Left cardiac atrium (tissue), 4 donors: ENCODE data around the gene MPO. TPM values are rescaled to one million over a fixed set of nuclear protein-coding genes. Genes with fewer than 3 reads are reported as not detected.
A peak's percentile ranks its signal among the peaks of the same experiment; 100 is the strongest.

Experiments used
- ATAC-seq, 2 donors: fragments of 200-7000 bp; cut with Tn5 transposase; one replicate each; pipeline ENCODE4 v1.9.1; 2020; ENCODE audit warnings: mild to moderate bottlenecking in 2 of 2, moderate library complexity in 2 of 2
- DNase-seq: peaks from one replicate; pipeline ENCODE4 v3.0.0-alpha.2; 2020
- intact Hi-C, 2 donors: fragments of 100-400 bp; cut with DNase I; formaldehyde crosslinking; loops; one replicate each; pipeline versions ENCODE4 v1.14.1 to v1.15.1; 2022 to 2023
- total RNA-seq, 2 donors: library from RNA; stranded (reverse); fragmentation: NEBNext Ultra II Directional; extraction: Animal tissue kit (Norgen Biotek cat#: 25700); gene quantifications; one replicate each; pipeline ENCODE4 v1.2.1, GENCODE V29; 2021
- donor health status: DM: no; HTN: yes; CAD: no.
- donor health status: DM: no; HTN: yes; CAD: no; lungs with severe emphysema.
- donor health status: DM: yes; HTN: yes; CAD: no.
- donor health status: Dilated cardiomyopathy.

The MPO gene
- total RNA-seq, 2 donors from 2014 or later, result 0.24 to 0.32 TPM

GRCh38 chr17:58321571-58322525, 41.1 kb upstream of the MPO start:
- intact Hi-C loops, result loop anchor here in 1 of 2 donors (5.0 kb wide), 1 partner anchor 95 kb away; the partner anchor contains the start of gene RNF43
- ATAC-seq (no peak), DNase-seq (peak; percentile 11)

- intact Hi-C loops, result loop anchor here in 1 of 2 donors (5.0 kb wide), 1 partner anchor 97 kb away; the partner anchor contains the start of gene RNF43
- ATAC-seq, result no peak
- DNase-seq, result no peak
Measured at GRCh38 chr17:58320570-58321323, 40.0 kb upstream of the MPO start.

- ATAC-seq (no peak), DNase-seq (peak; percentile 3)
- intact Hi-C loops, result loop anchor here in 1 of 2 donors (5.0 kb wide), 1 partner anchor 97 kb away; the partner anchor contains the start of gene RNF43
Measured at GRCh38 chr17:58320163-58320558, 39.4 kb upstream of the MPO start.

- DNase-seq (peak; percentile 12), ATAC-seq (no peak)
- intact Hi-C loops, result loop anchor here in 1 of 2 donors (5.0 kb wide), 2 partner anchors 98 to 128 kb away; partner anchors contain the start of gene RNF43
Measured at GRCh38 chr17:58319173-58320162, 38.7 kb upstream of the MPO start.

DNA sequence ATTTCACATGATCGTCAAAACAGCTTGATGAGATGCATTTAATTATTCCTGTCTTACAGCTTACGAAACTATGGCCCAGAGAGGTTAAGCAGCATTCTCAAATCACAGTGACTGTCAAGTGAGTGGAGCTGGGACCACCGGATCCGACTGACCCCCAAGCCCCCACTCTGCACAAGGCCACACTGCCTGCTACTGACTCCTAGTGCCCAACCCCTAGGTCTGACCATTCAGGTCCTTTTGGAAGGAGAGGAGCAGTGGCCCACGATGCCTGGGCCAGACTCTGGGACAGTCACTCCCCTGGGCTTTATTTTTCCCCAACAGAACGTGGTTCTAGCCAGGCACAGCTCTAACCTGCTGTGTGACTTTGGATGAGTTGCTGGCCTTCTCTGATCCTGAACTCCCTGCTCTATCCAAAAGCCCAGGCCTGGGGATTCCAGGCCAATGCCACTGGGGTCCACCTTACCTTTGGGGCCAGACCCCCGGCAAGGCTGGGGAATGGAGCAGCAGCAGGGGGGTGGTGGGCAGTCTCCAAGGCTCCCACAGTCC, 38.0 kb upstream of the MPO start:
- peak; percentile 12 for DNase-seq
- intact Hi-C loops, result loop anchor here in 1 of 2 donors (5.0 kb wide), 1 partner anchor 129 kb away; no protein-coding TSS in a partner anchor
- no peak for ATAC-seq

DNA sequence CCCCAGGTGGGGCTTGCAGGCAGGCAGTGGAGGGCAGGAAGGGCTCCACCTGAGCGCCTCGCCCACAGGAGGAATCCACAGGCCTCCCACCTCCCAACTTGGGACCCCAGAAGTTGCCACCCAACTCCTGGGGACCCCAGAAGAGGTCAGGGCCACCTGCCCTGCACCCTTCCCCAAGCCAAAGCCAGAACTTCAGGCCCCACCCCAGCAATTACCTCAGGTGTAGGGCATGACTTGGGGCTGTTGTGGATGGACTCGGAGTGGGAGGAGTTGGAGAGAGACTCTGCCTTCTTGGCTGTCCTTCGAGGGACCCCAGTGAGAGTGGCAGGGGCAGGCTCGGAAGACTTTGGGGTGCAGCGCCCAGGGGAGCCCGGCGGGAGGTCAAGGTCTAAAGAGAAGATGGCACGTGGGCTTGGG, 37.3 kb upstream of the MPO start:
- intact Hi-C loops, result loop anchor here in 1 of 2 donors (5.0 kb wide), 1 partner anchor 129 kb away; no protein-coding TSS in a partner anchor
- DNase-seq (peak; percentile 15), ATAC-seq (no peak)

DNA sequence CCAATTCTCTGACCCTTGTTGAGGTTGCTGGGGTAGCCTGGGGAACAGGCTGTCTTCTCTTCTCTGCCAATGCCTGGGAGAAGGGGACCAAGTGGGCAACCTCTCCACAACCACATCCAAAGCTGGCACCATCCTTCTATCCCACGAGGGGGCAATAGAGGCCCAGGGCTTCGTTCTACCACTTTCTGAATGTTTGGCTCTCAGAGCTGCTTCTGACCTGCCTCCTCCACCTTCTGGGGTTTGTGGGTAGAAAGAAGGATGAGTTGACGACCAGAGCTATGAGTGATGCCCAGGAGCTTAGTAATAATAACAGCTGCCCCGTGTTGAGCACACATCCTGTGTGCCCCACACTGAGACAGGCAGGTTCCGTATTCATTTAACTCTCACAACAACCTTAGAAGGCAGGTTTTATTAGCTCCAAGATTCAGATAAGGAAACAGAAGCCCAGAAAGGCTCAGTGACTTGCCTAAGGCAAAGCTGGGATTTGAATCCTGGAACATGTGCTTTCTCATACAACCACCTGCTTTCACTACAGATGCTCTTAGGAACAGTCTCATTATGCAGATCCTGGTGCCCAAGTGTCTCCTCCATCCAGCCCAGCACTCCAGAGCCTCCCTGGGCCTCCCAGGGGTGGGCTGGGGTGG, 36.8 kb upstream of the MPO start:
- peak; percentile 29 for DNase-seq
- peak; percentile 66 to 70 for ATAC-seq
- intact Hi-C loops, result loop anchor here in 1 of 2 donors (5.0 kb wide), 1 partner anchor 130 kb away; no protein-coding TSS in a partner anchor

DNA sequence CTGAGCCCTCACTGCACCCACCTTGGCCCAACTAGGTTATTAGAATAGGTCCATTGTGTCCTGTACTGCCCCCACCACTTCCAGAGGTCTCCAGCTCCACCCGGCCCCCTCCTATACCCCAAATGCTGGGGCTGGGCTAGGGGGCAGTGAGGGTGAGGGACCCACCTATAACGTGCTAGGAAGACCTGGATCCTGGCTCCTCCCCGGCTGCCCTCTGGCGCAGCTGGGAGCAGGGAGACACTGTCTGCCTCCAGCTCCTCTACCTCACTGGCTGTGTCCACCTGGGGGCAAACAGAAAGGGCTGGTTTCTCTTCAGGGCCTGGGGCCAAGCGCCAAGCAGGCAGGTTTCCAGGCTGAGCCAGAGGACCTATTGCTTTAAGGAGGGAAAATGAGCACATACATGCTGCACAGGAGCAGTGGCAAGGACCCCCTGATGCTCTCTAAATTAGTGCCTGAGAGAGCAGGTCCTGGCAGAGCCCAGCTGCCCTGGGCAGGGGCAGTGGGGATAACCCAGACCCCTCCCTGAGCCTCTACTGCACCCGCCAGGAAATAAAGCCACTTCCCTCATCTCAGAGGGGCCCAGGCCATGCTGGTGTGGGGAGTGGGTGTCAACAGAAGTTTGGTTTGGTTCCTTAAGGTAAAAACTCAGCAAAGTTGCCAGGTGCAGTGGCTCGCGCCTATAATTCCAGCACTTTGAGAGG, 35.7 kb upstream of the MPO start:
- DNase-seq (peak; percentile 18), ATAC-seq (no peak)
- intact Hi-C loops, result loop anchor here in 1 of 2 donors (5.0 kb wide), 1 partner anchor 131 kb away; no protein-coding TSS in a partner anchor

- no peak for ATAC-seq
- intact Hi-C loops, result loop anchor here in 1 of 2 donors (5.0 kb wide), 1 partner anchor 132 kb away; no protein-coding TSS in a partner anchor
- no peak for DNase-seq
Measured at GRCh38 chr17:58315750-58316149, 35.0 kb upstream of the MPO start.

DNA sequence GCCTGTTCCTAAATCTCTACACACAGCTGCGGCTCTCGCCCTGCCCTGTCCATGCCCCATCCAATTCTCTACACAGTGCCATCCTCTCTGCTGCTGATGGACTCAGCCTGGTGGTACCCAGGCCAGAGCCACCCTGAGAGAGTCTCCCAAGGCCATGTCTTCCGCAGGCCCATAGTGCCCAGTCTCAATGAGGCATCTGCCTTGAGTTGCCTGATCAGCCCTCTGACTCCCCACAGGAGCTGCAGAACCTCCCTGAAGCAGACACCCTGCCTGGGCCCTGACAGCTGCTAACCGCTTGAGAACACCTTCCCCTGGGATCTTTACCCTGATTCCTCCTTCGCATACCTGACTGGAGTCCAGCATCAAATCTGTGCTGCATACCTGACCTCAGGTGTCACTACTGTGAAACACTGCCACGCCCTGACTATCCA, 34.6 kb upstream of the MPO start:
- ATAC-seq (no peak), DNase-seq (peak; percentile 3)
- intact Hi-C loops, result loop anchor here in 1 of 2 donors (5.0 kb wide), 1 partner anchor 132 kb away; no protein-coding TSS in a partner anchor

DNA sequence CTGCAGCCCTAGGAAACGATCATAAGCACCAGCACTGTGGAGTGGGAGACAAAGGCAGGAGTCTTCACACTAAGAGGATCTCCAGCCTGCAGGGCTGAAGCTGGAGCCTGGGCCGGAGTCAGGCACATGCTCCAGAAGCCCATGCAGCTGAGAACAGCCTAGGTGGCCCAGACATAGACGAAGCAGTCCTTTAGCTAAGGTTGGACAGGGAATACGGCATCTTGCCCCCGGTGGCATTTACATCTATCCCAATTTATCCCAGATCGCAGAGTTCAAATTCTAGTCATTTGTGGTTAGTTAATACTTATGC, 33.9 kb upstream of the MPO start:
- intact Hi-C loops, result loop anchor here in 1 of 2 donors (5.0 kb wide), 1 partner anchor 133 kb away; no protein-coding TSS in a partner anchor
- no peak for ATAC-seq
- no peak for DNase-seq

DNA sequence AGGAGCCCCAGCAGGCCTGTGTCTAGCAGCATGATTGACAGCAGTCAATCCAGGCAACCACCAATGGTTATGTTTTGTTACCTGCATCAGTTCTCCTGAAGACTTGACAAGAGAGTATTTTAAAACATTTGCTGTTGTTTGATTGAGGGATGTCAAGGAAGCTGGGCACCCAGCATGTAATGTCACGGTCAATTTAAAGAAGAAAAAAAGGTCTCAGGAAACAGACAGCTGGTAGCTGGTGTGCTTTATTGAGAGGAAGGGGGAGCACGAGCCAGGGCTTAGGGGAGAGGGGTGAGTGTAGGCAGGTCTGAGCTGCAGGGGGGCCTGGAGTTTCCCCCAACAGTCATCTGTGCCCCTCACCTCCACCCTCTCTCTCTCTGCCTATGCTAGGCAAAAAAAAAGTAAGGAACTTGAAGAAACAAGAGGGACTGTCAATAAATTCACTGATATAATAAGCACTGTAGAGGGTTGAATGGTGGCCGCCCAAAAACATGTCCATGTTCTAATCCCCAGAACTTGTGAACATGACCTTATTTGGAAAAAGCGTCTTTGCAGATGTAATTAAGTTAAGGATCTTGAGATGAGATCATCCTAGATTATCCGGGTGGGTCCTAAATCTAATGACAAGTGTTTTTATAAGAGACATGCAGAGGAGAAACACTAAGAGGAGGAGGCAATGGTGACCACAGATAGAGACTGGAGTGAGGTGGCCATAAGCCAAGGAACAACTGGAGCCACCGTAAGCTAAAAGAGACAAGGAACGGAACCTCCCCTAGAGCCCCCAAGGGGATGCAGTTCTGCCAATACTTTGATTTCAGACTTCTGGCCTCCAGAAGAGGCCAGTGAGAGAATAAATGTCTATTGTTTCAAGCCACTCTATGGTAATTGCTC, 33.3 kb upstream of the MPO start:
- ATAC-seq (no peak), DNase-seq (no peak)
- intact Hi-C loops, result no loop called here

GRCh38 chr17:58312829-58313228, 32.1 kb upstream of the MPO start:
- intact Hi-C loops, result no loop called here
- ATAC-seq, result no peak
- DNase-seq, result no peak

GRCh38 chr17:58312021-58312630, 31.4 kb upstream of the MPO start:
- peak; percentile 10 for DNase-seq
- no peak for ATAC-seq
- intact Hi-C loops, result no loop called here

DNA sequence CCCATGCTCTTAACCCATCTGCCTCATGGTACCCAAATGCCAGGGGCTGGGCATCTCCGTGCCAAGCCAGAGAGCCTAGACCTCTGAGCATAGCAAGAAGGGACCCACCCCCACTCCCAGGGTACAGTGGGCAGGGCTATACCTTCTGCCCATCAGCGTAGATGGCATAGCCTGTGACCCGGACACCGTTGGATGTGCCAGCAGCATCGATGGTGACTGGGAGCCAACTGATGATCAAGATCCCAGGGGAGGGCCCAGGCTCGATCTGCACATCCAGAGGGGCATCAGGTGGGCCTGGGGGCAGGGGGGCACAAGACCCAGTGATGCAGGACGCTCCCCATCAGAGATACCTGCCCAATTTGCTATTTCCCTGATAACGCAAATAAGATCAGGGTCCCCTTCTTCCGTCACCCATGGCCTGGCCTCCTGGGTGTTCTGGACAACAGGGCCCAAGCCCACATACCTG, 30.7 kb upstream of the MPO start:
- DNase-seq, result peak; percentile 17

More for the DNA sequence above, 30.7 kb upstream of the MPO start:
- intact Hi-C loops, result no loop called here
- ATAC-seq, result no peak
